GM18511 (cell line): ENCODE data around the gene CKAP2L.

Experiments used
- ATAC-seq: cut with Tn5 transposase; IDR thresholded peaks from one replicate; pipeline ENCODE4 v1.9.1; 2021; ENCODE audit warnings: mild to moderate bottlenecking, moderate library complexity; ENCODE audit not compliant: unreplicated experiment

CKAP2L gene

DNA sequence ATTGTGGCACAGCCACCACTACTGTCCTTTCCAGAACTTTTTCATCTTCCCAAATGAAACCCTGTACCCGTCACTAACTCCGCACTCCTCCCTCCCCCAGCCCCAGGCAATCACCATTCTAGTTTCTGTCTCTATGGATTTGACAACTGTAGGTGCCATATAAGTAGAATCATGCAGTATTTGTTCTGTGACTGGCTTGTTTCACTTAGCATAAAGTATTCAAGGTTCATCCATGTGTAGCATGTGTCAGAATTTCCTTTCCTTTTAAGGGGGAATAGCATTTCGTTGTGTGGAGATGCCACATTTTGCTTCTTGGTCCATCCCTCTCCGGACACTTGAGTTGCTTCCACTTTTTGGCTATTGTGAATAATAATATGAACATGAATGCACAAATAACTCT is 842 bp upstream of the CKAP2L start:
- no peak for ATAC-seq

DNA sequence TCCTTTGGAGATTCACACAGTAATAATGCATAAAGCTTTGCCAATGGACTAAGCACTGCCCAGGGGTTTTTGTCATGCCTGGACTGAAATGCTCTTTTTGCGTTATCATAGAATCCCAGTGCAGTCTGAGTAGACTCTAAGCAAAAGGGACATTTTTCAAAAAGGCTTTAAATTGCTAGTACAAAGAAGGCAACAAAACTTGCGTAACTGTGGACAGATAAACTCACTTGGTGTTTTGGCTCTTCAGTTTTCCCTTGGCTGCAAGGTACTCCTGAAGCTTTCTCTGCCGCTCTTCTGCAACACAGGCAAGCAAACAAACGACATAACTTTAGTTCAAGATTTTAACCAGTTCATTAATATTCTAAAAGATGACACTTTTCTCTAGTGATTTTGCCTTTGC is 2.1 kb downstream of the CKAP2L start:
- no peak for ATAC-seq

DNA sequence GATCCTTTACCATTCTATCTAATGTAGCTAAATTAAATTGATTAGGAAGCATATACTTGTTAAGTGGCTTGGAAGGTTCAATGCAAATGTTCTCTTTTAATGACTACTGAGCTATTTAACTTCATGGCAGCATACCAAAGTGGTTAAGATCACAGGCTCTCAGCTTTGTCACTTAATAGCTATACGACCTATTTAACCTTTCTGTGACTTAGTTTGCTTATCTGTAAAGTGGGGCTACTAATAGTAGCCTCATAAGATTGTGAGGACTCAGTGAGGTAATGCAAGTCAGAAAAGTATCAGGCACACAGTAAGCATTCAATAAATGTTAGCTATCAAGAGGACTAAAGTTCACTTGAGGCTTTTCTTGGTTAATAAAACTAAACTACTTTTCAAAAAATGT is 4.3 kb downstream of the CKAP2L start:
- no peak for ATAC-seq

DNA sequence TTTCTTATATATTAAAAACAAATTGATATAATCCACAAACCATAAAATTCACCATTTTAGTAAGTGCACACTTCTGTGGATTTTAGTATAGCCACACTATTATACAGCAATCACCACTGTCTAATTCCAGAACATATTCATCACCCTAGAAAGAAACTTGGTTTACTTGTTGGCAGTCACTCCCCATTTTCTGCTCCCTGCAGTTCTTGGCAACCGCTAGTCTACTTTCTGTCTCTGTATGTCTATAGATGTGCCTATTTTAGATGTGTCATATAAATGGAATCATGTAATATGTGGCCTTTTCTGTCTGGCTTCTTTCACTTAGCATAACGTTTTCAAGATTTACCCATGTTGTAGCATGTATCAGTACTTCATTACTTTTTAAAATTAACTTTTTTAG is 5.7 kb downstream of the CKAP2L start:
- no peak for ATAC-seq

DNA sequence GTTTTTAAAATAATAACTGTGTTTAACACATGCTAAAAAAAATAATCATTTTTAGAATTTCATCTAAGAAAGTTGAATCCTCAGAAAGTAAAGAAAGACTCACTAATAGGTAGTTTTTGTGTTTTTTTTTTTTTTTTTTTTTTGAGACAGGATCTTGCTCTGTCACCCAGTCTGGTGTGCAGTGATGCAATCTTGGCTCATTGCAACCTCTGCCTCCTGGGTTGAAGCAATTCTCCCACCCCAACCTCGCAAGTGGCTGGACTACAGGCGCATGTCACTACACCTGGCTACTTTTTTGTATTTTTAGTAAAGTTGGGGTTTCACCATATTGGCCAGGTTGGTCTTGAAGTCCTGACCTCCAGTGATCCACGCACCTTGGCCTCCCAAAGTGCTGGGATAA is 7.1 kb downstream of the CKAP2L start:
- ATAC-seq, result no peak

DNA sequence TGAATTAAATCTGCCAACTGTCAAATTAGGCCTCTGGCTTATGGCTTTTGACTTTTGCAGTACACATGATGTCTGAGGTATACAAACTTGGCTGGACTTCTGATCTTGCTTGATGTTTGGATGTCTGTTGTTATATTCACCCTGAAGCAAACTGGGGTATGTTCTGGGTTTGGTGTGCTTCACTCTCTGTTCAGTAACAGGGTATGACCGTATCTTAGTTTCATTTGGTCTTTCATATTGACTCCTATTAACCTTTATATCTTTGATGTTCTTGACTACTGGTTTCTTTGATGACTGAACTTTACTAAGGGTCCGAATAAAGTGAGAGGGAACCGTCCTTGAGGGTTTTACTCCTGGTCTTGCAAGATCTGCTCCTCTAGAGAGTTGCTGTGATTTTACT is 8.2 kb downstream of the CKAP2L start:
- no peak for ATAC-seq

DNA sequence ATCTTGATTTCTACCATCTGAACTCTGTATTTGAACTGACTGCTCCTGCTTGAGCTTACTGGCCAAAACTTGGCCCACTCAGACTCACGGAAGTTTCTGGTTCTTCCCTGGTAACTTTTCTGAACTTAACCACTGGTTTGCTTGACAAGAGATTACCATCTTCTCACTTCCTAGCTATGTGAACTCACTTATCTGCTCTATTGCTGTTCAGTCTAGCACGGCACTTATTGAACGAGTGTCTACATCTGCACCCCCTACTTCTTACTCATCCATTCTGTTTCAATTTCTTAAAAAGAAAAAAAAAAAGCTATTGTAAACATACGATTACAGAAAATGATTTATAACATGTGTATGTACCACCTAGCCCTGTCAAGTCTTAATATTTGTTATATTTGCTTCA is 9.0 kb downstream of the CKAP2L start:
- ATAC-seq, result no peak

DNA sequence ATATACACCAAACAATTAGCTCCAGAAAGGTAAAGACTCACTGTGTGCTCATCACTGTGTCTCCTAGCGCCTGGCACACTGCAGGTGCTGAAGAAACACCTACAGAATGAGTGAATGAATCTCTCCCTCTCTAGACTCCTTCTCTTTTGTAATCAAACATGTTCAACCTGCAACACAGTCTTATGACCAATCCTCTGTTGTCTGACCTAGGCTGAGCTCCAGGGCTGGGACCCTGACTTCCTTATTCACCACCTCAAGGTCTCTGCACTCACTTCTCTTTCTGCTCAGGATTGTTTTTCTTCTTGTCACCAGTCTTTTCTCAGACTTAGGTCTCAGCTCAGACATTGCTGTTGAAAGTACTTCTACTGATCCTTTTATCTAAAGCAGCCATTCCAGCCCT is 9.8 kb downstream of the CKAP2L start:
- ATAC-seq, result no peak

DNA sequence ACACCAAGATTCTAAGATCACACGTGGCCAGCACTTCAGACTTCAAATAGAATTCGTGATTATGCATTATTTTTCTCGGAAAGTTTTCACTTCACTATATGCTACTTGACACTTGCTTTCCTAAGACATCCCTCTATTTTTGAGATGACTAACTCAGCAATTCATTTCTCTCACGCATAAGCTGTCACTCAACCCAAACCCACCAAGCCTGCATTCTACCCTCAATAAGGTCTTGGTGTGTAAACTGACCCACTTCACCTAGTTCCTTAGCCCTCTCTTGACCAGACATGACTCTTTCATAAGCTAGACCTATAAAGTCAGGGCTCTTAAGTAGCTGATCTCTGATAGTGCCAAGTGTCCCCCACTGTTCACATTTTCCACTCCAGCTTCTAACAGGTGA is 11.7 kb downstream of the CKAP2L start:
- no peak for ATAC-seq

DNA sequence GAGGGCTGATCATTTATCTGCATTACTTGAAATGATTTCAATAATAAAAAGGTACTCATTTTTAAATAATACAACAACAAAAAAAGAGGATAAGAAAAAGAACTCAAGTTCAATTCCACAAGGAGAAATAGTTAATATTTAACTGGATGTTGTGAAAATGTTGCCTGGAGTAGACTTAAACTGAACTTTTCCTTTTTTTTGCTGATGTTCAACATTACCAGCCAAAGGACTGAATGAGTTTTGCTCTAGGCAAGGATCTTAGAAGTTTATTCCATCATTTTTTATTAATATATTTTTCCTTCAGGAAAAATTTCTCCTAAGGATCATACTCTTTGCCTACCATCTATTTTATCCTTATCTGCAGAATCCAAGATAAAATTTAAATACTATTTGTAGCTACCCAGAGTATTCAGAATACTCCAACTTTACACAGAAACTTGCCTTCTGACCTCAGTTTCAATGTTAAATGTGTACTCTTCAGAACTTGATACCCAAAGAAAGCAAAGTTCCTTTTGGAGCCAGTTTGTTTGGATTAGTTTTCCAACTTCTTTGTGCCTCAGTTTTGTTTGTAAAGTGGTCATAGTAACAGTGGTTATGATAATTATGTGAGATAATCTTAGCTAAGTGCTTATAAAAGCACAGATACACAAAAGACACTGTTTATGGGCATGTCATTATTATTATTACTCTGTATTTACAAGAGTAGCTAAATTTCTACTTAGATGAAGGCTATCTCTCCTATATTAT is 12.8 kb downstream of the CKAP2L start:
- no peak for ATAC-seq

DNA sequence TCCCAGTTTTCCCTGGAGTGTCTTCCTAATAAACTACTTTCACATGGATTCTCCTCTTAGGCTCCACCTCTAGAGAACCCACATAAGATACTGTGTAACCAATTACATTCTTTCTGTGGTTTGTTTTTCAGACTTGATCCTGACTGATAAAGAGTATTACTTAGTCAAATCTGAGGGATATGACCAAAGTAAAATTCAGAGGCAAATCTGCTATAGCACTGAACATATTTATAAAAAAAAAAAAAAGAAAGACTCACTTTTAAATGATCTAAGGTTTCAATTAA is 13.9 kb downstream of the CKAP2L start:
- no peak for ATAC-seq

DNA sequence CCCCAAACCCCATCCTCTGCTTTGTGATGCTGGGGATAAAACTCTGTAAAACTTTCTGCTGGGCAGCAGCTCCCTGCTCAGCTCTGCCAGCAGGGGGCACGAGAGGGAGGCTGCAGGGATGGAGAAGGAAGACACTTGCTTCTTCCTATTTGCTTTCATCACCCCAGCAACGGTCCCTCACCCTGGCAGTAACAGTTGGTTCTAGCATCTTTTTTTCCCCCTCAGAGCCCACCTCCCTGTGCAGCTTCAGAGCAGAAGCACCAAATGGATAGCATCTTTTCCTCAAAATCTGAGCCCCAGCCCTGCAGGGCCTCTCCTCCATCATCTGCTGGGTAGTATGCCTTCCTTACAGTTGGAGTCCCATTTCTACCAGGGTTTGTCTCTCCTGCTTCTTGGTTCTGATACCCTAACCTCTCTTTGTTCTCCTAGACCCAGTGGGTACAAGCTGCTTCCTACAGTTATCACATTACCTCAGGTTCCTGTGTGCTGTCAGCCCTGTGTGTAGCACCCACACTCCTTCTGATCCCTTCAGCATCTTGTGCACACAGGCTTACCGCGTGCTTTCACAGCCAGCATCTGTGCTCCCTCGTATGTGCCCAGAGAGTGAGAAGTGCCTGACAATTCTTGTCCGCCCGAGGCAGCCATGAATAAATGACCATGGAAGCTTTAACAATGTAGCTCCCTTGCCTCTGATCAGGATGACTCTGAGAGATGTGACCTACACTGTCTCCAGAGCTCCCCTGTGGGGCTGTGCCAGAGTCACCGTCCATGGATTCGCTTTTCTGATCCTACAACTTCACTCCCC is 14.5 kb downstream of the CKAP2L start:
- peak; percentile 80 for ATAC-seq

DNA sequence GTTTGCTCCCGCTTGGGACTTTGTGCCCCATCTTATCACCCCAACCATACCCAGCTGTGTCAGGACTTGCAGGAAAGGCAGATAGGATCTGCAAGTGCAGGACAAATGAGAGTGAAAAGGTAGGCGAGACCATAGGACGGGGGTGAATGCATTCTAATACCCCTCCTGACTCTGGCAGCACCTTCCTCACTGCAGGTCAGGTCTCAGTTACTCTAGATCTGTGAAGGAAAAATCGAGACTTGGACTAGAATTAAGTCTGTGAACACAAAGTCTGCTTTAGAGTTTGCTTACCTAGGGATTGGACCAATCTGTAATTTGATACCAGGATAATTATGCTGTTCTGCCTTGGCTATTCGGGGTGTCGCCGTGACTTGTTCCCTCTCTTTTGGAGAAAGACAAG is 23.9 kb downstream of the CKAP2L start:
- ATAC-seq, result no peak

DNA sequence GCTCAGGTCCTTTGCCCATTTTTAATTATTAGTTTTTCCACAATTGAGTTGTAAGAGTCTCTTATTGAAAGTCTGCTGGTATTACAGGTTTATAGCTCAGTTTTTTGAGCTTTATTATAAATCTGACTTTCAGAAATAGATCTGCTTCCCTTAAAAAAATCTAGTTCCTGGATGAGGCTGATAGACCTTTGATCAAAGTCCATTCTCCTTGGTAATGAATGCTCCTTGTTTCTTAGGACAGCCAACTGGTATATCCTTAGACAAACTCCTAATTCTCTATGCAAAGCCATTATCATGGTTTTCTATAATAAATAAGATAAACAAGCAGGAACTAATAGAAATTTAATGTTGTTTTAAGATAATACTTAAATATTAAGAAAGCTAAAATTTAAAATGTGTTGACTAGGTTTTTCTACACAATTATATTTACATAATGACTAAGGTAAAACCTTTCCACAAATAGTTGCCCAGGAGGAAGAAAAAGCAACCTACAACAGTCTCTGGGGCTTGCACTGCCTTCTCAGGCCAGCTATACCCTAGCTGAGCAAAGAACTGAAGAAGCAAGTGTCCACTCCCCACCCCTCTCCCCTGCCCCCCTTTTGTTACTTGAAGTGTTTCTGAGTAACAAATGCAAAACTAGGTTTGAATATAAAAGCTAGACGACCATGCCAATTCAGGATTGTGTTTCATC is 26.7 kb downstream of the CKAP2L start:
- no peak for ATAC-seq

DNA sequence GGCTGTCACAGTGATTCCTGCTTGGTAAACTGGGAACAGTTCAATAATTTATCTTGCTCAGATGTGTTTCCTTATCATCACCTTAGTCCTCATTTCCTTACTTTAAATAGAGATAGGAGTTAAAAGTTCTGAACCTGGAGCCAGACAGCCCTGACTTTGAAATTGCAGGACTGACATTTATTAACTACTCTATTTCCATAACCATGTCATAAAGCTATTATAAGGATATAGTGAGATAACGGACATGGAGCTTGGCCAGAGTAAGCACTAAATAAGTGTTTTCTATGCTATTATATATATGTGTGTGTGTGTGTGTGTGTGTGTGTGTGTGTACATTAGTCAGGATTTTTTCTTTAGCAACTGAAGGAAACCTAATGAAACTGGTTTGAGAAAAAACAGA is 30.5 kb downstream of the CKAP2L start:
- no peak for ATAC-seq

DNA sequence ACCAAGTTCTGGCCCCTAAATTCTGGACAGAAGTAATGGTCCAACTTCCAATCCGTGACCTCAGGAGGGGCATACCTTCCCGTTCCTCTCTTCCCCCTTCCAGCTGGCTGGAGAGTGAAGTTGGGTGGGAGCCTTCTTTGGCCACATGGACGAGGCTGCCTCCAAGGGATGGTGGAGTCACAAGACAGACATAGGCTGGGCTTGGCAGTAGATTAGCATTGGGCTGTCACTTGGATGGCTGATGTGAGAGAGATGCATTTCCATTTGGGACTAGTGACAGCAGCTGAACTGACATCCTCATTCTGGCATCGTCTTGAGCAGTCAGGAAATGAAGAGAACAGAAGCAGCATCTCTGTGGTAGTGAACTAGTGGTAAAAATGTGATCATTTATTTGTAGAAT is 31.0 kb downstream of the CKAP2L start:
- no peak for ATAC-seq

DNA sequence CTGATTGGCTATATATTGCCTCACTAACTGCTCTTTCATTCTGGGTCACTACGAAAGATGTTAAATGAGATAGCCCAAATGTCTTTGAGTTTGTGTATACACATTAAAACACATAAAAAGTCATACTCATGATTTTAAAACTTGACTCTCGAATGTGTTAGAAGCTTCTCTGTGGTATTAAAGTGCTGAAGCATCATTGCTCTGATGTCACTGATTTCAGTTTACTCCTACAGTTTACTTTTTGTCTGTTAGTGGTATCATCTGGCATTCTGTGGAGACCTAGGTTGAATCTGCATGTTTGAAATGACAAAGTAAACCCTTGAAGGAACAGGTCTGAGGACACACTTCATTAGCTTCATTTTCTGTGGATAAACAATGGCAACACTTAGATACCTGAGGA is 32.9 kb downstream of the CKAP2L start:
- no peak for ATAC-seq

DNA sequence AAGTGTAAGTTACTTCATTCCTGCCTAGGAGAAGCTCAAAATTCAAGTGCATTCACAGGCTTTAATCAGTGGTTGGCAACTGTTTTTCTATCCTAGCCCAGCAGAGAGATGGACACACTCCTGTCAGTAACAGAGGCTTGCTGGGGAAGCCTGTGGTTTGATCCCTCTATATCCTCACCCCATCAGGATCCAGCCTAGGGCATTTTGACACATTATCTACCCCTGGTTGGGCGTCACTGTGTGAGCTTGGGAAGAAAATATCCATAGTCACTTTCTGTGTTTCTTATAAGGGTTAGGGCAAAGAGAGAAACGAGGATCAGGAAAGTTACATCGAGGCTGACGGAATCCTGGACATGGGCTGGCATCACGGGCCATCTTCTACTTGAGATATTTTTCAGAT is 33.6 kb downstream of the CKAP2L start:
- ATAC-seq, result no peak

DNA sequence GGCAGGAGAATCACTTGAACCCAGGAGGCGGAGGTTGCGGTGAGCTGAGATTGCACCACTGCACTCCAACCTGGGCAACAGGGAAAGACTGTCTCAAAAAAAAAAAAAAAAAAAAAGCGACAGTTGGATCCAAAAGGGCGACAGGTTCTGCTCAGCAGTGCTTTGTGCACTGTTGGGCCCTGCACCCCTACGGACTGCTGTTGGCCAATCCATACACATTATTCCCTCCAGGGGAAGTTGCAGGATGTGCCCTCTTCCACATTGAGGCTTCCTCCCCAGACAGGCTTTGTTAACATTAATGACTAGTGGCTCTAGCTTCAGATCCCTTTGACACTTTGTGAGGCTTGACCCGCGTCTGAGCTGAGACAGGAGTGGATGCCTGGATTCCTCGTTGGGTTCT is 34.2 kb downstream of the CKAP2L start:
- no peak for ATAC-seq

DNA sequence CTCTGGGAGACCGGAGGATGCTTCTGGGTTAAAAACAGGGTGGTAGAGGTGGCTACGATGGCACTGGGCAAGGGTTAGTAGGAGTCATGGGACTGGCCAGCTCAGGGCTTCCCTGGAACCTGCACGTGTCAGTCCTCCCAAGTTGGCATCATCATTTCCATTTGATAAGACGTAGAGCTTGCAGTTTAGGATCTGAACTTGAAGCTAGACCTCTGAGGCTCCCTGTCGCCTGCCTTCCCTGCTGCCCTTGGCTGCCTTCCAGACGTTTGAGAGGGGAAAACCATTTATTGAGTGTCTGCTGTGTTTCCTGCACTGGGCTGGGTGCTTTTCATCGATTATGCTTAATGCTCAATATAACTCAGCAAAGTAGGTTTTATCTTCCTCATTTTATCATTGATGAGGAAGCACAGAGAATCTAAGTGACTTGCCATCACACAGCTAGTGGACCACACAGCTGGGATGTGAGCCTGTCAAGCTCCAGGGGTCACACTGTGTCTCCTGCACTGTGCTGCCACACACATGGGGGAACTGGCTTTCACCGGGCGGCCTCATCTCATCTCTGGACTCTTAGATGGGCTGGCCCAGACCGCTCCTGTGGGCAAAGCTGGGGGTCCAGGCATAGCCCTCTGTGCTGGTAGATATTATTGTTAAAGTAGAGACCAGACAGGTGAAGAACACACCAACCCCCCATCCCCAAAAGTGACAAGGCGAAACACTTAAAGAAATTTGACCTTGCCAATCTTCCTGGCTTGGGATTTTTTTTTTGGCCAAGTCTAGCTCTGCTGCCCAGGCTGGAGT is 35.8 kb downstream of the CKAP2L start:
- no peak for ATAC-seq

DNA sequence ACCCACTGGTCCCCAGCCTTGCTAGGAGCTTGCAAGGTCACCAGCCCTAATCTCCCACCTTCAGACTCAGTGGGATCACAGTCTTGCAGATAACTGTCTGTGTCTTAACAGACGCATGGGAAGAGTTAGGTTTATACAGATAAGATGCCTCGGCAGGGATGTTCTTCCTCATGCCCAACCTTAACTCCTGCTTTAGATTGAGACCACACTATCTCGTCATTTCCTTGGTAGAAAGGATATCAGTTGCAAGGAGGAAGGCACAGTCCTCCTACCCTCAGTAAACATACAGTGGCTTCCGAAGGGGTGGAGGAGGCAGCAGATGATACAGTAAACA is 36.4 kb downstream of the CKAP2L start:
- no peak for ATAC-seq
